ENCODE data around the gene PTER. TPM values are rescaled to one million over a fixed set of nuclear protein-coding genes. Genes with fewer than 3 reads are reported as not detected.

The PTER gene
- total and polyA plus RNA-seq, 10 of the 15 experiments (the other 5 are each of a cell fraction or from before 2014, with no cell fraction given): 16.0 to 31.2 (median 23.1) TPM

DNA sequence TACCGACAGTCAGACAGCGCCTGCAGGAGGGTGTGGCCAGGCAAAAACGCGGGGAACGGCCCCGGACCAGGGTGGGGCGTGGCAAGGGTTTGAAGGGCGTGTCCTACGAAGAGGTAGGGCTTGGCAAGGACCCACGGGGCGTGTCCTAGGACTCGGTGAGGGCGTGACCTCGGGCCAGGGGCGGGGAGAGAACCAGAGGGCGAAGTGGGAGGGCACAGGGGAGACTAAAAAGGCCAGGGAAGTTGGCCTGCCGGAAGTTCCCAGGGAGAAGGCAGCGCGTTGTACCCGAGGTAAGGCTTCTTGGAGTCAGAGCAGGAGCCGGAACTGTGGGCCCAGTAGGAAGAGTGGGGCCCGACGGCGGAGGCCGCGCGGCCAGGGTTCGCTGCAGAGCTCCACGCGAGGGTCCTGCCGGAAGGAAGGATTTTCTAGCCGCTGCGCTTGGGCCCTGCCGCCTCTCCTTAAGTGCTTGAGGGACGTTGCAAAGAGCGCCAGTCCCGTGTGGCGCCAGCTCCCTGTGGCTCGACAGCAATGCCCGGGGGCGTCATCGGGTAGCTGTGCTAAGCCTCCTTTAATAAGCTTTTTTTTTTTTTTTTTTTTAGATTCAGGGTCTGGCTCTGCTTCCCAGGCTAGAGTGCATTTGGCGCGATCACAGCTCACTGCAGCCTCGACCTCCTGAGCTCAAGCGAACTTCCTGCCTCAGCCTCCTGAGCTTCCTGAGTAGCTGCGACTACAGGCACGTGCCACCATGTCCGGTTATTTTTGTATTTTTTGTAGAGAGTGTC, at the start of gene PTER (continued):
- TF ChIP-seq, protein P1, sequence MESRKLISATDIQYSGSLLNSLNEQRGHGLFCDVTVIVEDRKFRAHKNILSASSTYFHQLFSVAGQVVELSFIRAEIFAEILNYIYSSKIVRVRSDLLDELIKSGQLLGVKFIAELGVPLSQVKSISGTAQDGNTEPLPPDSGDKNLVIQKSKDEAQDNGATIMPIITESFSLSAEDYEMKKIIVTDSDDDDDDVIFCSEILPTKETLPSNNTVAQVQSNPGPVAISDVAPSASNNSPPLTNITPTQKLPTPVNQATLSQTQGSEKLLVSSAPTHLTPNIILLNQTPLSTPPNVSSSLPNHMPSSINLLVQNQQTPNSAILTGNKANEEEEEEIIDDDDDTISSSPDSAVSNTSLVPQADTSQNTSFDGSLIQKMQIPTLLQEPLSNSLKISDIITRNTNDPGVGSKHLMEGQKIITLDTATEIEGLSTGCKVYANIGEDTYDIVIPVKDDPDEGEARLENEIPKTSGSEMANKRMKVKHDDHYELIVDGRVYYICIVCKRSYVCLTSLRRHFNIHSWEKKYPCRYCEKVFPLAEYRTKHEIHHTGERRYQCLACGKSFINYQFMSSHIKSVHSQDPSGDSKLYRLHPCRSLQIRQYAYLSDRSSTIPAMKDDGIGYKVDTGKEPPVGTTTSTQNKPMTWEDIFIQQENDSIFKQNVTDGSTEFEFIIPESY (IDR thresholded peaks at IDR 0.05): peak; percentile 46; the same call in 1 of the 2 replicates
- TF ChIP-seq, protein P2, sequence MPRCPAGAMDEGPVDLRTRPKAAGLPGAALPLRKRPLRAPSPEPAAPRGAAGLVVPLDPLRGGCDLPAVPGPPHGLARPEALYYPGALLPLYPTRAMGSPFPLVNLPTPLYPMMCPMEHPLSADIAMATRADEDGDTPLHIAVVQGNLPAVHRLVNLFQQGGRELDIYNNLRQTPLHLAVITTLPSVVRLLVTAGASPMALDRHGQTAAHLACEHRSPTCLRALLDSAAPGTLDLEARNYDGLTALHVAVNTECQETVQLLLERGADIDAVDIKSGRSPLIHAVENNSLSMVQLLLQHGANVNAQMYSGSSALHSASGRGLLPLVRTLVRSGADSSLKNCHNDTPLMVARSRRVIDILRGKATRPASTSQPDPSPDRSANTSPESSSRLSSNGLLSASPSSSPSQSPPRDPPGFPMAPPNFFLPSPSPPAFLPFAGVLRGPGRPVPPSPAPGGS (IDR thresholded peaks at IDR 0.05; ENCODE audit: borderline replicate concordance, insufficient read depth, low read depth, low read length, poor library complexity, severe bottlenecking): no peak
- TF ChIP-seq PAX5 (IDR thresholded peaks at IDR 0.05; ENCODE audit: borderline replicate concordance, low read depth, low read length): peak; percentile 64; the same call in 1 of the 2 replicates
- TF ChIP-seq HDAC6 (IDR thresholded peaks at IDR 0.05; ENCODE audit: unreplicated experiment): no peak
- TF ChIP-seq POLR2AphosphoS2 (IDR thresholded peaks at IDR 0.05; ENCODE audit: low read depth, low read length): no peak
- TF ChIP-seq PAX8 (IDR thresholded peaks at IDR 0.05): no peak
- TF ChIP-seq, protein P3, sequence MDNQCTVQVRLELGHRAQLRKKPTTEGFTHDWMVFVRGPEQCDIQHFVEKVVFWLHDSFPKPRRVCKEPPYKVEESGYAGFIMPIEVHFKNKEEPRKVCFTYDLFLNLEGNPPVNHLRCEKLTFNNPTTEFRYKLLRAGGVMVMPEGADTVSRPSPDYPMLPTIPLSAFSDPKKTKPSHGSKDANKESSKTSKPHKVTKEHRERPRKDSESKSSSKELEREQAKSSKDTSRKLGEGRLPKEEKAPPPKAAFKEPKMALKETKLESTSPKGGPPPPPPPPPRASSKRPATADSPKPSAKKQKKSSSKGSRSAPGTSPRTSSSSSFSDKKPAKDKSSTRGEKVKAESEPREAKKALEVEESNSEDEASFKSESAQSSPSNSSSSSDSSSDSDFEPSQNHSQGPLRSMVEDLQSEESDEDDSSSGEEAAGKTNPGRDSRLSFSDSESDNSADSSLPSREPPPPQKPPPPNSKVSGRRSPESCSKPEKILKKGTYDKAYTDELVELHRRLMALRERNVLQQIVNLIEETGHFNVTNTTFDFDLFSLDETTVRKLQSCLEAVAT (IDR thresholded peaks at IDR 0.05): peak; percentile 66
- TF ChIP-seq EP300 (IDR thresholded peaks at IDR 0.05; ENCODE audit: borderline replicate concordance in 1 of 2, control insufficient read depth in 1 of 2, low read depth in 2 of 2, low read length in 2 of 2): no peak
- TF ChIP-seq, protein P4, sequence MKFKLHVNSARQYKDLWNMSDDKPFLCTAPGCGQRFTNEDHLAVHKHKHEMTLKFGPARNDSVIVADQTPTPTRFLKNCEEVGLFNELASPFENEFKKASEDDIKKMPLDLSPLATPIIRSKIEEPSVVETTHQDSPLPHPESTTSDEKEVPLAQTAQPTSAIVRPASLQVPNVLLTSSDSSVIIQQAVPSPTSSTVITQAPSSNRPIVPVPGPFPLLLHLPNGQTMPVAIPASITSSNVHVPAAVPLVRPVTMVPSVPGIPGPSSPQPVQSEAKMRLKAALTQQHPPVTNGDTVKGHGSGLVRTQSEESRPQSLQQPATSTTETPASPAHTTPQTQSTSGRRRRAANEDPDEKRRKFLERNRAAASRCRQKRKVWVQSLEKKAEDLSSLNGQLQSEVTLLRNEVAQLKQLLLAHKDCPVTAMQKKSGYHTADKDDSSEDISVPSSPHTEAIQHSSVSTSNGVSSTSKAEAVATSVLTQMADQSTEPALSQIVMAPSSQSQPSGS (IDR thresholded peaks at IDR 0.05; ENCODE audit: low read length): no peak
- TF ChIP-seq, protein P5, sequence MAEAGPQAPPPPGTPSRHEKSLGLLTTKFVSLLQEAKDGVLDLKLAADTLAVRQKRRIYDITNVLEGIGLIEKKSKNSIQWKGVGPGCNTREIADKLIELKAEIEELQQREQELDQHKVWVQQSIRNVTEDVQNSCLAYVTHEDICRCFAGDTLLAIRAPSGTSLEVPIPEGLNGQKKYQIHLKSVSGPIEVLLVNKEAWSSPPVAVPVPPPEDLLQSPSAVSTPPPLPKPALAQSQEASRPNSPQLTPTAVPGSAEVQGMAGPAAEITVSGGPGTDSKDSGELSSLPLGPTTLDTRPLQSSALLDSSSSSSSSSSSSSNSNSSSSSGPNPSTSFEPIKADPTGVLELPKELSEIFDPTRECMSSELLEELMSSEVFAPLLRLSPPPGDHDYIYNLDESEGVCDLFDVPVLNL (IDR thresholded peaks at IDR 0.05; ENCODE audit: low read depth, low read length): no peak
- TF ChIP-seq MEF2A (IDR thresholded peaks at IDR 0.05; ENCODE audit: insufficient read depth, low read depth, low read length): no peak
- no peak for TF ChIP-seq RELA (IDR thresholded peaks at IDR 0.05; ENCODE audit: borderline replicate concordance, partially characterized antibody)
- TF ChIP-seq KLF5 (IDR thresholded peaks at IDR 0.05; ENCODE audit: partially characterized antibody): no peak
- no peak for TF ChIP-seq BRCA1 (IDR thresholded peaks at IDR 0.05; ENCODE audit: low read depth, low read length)
- no peak for TF ChIP-seq CEBPB (IDR thresholded peaks at IDR 0.05; ENCODE audit: borderline replicate concordance in 1 of 2, low read depth in 2 of 2, low read length in 2 of 2)
- TF ChIP-seq CBX5 (IDR thresholded peaks at IDR 0.05; ENCODE audit: low read depth): 0 out of 2 replicates have a peak, but pooled peaks have one; percentile 32
- peak; percentile 98 for TF ChIP-seq HDGF (IDR thresholded peaks at IDR 0.05)
- TF ChIP-seq, protein P6, sequence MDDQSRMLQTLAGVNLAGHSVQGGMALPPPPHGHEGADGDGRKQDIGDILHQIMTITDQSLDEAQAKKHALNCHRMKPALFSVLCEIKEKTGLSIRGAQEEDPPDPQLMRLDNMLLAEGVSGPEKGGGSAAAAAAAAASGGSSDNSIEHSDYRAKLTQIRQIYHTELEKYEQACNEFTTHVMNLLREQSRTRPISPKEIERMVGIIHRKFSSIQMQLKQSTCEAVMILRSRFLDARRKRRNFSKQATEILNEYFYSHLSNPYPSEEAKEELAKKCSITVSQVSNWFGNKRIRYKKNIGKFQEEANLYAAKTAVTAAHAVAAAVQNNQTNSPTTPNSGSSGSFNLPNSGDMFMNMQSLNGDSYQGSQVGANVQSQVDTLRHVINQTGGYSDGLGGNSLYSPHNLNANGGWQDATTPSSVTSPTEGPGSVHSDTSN (IDR thresholded peaks at IDR 0.05; ENCODE audit: insufficient replicate concordance, low read depth, low read length): no peak
- no peak for TF ChIP-seq NR2C2 (IDR thresholded peaks at IDR 0.05; ENCODE audit: borderline replicate concordance, control insufficient read depth, insufficient read length, low read depth)
- TF ChIP-seq HDAC2 (IDR thresholded peaks at IDR 0.05): no peak
